ENCODE results near the gene GPR107. TPM values are rescaled to one million over a fixed set of nuclear protein-coding genes. Genes with fewer than 3 reads are reported as not detected.

The GPR107 gene
- total and polyA plus RNA-seq, 2 experiments from 2014 or later: 6.2 to 30.7 TPM

- TF ChIP-seq ETS1 (IDR thresholded peaks at IDR 0.05) (no peak), ZNF331 (CRISPR knock-in tag; IDR thresholded peaks at IDR 0.05; ENCODE audit: low read depth) (no peak), NANOG (IDR thresholded peaks at IDR 0.05; ENCODE audit: borderline replicate concordance) (no peak), EZH2phosphoT487 (IDR thresholded peaks at IDR 0.05; ENCODE audit: unreplicated experiment) (no peak), EZH2 (IDR thresholded peaks at IDR 0.05; ENCODE audit: low read depth, unreplicated experiment) (no peak), STAT1 (IDR thresholded peaks at IDR 0.05; ENCODE audit: unreplicated experiment) (no peak), CTCF (conservative IDR thresholded peaks at IDR 0.05; ENCODE audit: low read depth in 2 of 2) (no peak)
- TF ChIP-seq, protein P1, sequence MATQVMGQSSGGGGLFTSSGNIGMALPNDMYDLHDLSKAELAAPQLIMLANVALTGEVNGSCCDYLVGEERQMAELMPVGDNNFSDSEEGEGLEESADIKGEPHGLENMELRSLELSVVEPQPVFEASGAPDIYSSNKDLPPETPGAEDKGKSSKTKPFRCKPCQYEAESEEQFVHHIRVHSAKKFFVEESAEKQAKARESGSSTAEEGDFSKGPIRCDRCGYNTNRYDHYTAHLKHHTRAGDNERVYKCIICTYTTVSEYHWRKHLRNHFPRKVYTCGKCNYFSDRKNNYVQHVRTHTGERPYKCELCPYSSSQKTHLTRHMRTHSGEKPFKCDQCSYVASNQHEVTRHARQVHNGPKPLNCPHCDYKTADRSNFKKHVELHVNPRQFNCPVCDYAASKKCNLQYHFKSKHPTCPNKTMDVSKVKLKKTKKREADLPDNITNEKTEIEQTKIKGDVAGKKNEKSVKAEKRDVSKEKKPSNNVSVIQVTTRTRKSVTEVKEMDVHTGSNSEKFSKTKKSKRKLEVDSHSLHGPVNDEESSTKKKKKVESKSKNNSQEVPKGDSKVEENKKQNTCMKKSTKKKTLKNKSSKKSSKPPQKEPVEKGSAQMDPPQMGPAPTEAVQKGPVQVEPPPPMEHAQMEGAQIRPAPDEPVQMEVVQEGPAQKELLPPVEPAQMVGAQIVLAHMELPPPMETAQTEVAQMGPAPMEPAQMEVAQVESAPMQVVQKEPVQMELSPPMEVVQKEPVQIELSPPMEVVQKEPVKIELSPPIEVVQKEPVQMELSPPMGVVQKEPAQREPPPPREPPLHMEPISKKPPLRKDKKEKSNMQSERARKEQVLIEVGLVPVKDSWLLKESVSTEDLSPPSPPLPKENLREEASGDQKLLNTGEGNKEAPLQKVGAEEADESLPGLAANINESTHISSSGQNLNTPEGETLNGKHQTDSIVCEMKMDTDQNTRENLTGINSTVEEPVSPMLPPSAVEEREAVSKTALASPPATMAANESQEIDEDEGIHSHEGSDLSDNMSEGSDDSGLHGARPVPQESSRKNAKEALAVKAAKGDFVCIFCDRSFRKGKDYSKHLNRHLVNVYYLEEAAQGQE (IDR thresholded peaks at IDR 0.05; ENCODE audit: unreplicated experiment): no peak
Measured at GRCh38 chr9:130062750-130063149, 9.0 kb downstream of the GPR107 start (continued).

DNA sequence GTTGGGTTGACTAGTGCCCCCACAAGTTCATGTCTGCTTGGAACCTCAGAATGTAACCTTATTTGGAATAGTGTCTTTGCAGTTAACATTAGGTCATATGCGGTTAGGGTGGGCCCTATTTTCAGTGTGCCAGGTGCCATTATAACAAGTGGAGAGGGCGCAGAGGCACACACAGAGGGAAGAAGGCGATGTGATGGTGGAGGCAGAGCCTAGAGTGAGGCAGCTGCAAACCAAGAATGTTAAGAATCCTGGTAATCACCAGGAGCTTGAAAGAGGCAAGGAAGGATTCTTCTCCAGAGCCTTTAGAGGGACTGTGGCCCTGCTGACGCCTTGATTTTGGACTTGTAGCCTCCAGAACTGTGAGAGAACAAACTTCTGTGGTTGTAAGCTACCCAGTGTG is 10.9 kb downstream of the GPR107 start:
- H3K36me3 ChIP-seq (ENCODE audit: insufficient read depth): no peaks in the 10 kb centered on the region
- no peak overlapping the region for H3K27ac Mint-ChIP-seq
- H3K4me2 ChIP-seq: no peak overlapping the region
- H3K27me3 ChIP-seq (ENCODE audit: insufficient read depth): no peaks in the 10 kb centered on the region
- no peaks in the 10 kb centered on the region for H3K9me2 ChIP-seq (ENCODE audit: insufficient read depth)
- peaks cover 4% of the 10 kb centered on the region; the same call in 1 of the 2 replicates for H4K20me1 ChIP-seq (replicated peaks; ENCODE audit: insufficient read depth)
- no peak overlapping the region for H3K4me3 ChIP-seq
- peaks cover 74% of the 10 kb centered on the region for H3K79me2 ChIP-seq (replicated peaks; ENCODE audit: insufficient read depth)
- H3F3A ChIP-seq (replicated peaks; ENCODE audit: low read depth): 0 out of 2 replicates have a peak, but pooled peaks cover 2% of the 10 kb centered on the region
- peaks cover 9% of the 10 kb centered on the region; the same call in 1 of the 2 replicates for H3K4me1 ChIP-seq (ENCODE audit: insufficient read depth)
- H3K27ac ChIP-seq (ENCODE audit: low read depth): no peak overlapping the region; the same call in 1 of the 2 replicates
- H3K4me3 Mint-ChIP-seq: no peak overlapping the region
- H3K9me3 Mint-ChIP-seq: no peaks in the 10 kb centered on the region
- ATAC-seq (peak; percentile 65), DNase-seq (ENCODE audit: low spot score) (peak; percentile 52)
- no peaks in the 10 kb centered on the region for H3K27me3 Mint-ChIP-seq (ENCODE audit: insufficient read depth, low read depth, poor library complexity)
- no peak overlapping the region for H2AFZ ChIP-seq
- no peaks in the 10 kb centered on the region for H3K36me3 Mint-ChIP-seq (ENCODE audit: low read depth)
- H3K4me1 Mint-ChIP-seq: 0 out of 3 replicates have a peak, but pooled peaks cover 2% of the 10 kb centered on the region
- TF ChIP-seq CTCF (conservative IDR thresholded peaks at IDR 0.05; ENCODE audit: low read depth in 2 of 2) (no peak), STAT1 (IDR thresholded peaks at IDR 0.05; ENCODE audit: unreplicated experiment) (no peak), CREB1 (CRISPR knock-in tag; IDR thresholded peaks at IDR 0.05; ENCODE audit: low read depth) (no peak)
- TF ChIP-seq, protein P2, sequence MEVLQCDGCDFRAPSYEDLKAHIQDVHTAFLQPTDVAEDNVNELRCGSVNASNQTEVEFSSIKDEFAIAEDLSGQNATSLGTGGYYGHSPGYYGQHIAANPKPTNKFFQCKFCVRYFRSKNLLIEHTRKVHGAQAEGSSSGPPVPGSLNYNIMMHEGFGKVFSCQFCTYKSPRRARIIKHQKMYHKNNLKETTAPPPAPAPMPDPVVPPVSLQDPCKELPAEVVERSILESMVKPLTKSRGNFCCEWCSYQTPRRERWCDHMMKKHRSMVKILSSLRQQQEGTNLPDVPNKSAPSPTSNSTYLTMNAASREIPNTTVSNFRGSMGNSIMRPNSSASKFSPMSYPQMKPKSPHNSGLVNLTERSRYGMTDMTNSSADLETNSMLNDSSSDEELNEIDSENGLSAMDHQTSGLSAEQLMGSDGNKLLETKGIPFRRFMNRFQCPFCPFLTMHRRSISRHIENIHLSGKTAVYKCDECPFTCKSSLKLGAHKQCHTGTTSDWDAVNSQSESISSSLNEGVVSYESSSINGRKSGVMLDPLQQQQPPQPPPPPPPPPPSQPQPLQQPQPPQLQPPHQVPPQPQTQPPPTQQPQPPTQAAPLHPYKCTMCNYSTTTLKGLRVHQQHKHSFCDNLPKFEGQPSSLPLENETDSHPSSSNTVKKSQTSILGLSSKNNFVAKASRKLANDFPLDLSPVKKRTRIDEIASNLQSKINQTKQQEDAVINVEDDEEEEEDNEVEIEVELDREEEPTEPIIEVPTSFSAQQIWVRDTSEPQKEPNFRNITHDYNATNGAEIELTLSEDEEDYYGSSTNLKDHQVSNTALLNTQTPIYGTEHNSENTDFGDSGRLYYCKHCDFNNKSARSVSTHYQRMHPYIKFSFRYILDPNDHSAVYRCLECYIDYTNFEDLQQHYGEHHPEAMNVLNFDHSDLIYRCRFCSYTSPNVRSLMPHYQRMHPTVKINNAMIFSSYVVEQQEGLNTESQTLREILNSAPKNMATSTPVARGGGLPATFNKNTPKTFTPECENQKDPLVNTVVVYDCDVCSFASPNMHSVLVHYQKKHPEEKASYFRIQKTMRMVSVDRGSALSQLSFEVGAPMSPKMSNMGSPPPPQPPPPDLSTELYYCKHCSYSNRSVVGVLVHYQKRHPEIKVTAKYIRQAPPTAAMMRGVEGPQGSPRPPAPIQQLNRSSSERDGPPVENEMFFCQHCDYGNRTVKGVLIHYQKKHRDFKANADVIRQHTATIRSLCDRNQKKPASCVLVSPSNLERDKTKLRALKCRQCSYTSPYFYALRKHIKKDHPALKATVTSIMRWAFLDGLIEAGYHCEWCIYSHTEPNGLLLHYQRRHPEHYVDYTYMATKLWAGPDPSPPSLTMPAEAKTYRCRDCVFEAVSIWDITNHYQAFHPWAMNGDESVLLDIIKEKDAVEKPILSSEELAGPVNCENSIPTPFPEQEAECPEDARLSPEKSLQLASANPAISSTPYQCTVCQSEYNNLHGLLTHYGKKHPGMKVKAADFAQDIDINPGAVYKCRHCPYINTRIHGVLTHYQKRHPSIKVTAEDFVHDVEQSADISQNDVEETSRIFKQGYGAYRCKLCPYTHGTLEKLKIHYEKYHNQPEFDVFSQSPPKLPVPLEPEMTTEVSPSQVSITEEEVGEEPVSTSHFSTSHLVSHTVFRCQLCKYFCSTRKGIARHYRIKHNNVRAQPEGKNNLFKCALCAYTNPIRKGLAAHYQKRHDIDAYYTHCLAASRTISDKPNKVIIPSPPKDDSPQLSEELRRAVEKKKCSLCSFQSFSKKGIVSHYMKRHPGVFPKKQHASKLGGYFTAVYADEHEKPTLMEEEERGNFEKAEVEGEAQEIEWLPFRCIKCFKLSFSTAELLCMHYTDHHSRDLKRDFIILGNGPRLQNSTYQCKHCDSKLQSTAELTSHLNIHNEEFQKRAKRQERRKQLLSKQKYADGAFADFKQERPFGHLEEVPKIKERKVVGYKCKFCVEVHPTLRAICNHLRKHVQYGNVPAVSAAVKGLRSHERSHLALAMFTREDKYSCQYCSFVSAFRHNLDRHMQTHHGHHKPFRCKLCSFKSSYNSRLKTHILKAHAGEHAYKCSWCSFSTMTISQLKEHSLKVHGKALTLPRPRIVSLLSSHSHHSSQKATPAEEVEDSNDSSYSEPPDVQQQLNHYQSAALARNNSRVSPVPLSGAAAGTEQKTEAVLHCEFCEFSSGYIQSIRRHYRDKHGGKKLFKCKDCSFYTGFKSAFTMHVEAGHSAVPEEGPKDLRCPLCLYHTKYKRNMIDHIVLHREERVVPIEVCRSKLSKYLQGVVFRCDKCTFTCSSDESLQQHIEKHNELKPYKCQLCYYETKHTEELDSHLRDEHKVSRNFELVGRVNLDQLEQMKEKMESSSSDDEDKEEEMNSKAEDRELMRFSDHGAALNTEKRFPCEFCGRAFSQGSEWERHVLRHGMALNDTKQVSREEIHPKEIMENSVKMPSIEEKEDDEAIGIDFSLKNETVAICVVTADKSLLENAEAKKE (CRISPR knock-in tag; IDR thresholded peaks at IDR 0.05): no peak

Data from GM23338 (cell line).